GM12873 (cell line): ENCODE results near the gene PER2.

Experiments
- CTCF ChIP-seq: IDR thresholded peaks from 2 replicates; pipeline ENCODE4 v1.5.1; 2012; ENCODE audit warnings: low read depth, mild to moderate bottlenecking, moderate library complexity, low read length, control low read depth; ENCODE audit not compliant: insufficient read depth; ENCODE audit errors: missing control alignments

PER2 gene

DNA sequence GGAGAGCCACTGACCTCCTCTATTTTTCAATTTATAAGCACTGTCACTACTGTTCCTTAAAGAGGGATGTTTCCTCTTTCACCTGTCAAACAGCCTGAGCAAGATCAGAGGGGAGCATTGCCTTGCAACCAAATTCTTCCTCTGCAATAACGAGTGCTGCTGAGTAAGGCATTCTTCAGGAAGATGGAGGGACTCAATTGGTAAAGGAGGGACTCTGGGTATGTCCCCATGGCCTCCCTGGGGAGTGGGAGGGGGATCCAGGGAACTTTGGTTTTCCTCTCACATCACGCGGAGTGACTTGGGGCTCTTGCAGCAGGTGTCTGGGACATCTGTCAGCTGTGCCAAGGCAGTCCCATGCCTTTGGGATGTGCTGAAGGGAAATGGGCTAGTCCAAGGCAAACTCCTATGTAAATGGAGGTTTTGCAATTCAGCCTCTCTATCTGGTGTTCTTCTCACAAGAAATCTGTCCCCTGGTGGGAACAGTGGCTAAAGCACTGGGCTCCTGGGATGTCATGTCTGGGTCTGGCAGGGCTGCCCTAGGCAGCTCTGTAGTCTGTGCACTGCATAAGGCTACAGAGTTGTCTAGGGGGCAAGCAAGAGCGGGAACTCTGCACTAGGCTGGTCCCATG is 34.2 kb downstream of the PER2 start:
- no peak for TF ChIP-seq CTCF

GRCh38 chr2:238252766-238253630 is 35.4 kb downstream of the PER2 start:
- TF ChIP-seq CTCF, result no peak

GRCh38 chr2:238251986-238252385 is 36.4 kb downstream of the PER2 start:
- TF ChIP-seq CTCF, result no peak

- TF ChIP-seq CTCF, result no peak
These were observed 37.1 kb downstream of the PER2 start for GRCh38 chr2:238251331-238251730.

DNA sequence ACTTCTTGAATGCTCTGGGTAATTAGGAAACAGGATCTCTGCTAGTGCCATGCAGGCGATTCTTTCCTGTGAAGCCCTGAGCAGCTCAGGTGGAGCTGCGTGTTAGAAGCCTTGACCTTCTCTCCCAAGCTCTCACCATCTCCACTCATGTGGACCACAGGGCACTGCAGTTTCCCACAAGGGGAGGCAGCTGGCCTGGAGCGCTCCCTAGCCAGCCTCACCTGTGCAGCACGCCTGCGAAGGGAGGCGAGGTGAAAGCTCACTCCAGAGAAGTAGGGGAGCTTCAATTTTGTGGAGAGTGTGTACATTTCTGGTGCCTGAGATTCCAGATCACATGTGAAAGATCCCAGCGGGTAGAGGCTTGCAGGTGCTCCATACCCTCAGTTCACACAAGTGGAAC is 37.5 kb downstream of the PER2 start:
- no peak for TF ChIP-seq CTCF

GRCh38 chr2:238247841-238248453 is 40.5 kb downstream of the PER2 start:
- no peak for TF ChIP-seq CTCF
